B cell (primary cell): ENCODE measurements around the gene OR2L3.

Experiments used
- CTCF ChIP-seq: fragments of 200-600 bp; IDR thresholded peaks from one replicate; pipeline ENCODE4 v1.8.0; 2022; ENCODE audit warnings: antibody characterized with exemption, mild to moderate bottlenecking
- EZH2 ChIP-seq: IDR thresholded peaks from 2 replicates; pipeline ENCODE4 v1.6.1; 2012; ENCODE audit warnings: borderline replicate concordance, low read depth, mild to moderate bottlenecking, moderate library complexity, low read length; ENCODE audit not compliant: insufficient read depth, poor library complexity, severe bottlenecking

GRCh38 chr1:248007778-248008177, 38.9 kb upstream of the OR2L3 start:
- no peak for TF ChIP-seq CTCF
- TF ChIP-seq EZH2: no peak
